BLaER1 (cell line): ENCODE measurements around the gene CD300H.

Experiments used
- H3K27ac ChIP-seq: shearing (Covaris generic); formaldehyde crosslinking; 2 replicates; pipeline ENCODE4 v1.8.1; 2022
- H3K27me3 ChIP-seq: shearing (Covaris generic); formaldehyde crosslinking; 2 replicates; pipeline ENCODE4 v1.8.1; 2022
- H3K36me3 ChIP-seq: shearing (Covaris generic); formaldehyde crosslinking; 2 replicates; pipeline ENCODE4 v1.8.1; 2022
- H3K4me1 ChIP-seq: shearing (Covaris generic); formaldehyde crosslinking; 2 replicates; pipeline ENCODE4 v1.8.1; 2022
- H3K4me2 ChIP-seq: shearing (Covaris generic); formaldehyde crosslinking; 2 replicates; pipeline ENCODE4 v1.8.1; 2022
- H3K4me3 ChIP-seq: shearing (Covaris generic); formaldehyde crosslinking; 2 replicates; pipeline ENCODE4 v1.8.1; 2022
- H3K9ac ChIP-seq: shearing (Covaris generic); formaldehyde crosslinking; 2 replicates; pipeline ENCODE4 v1.8.1; 2022
- H3K9me3 ChIP-seq: shearing (Covaris generic); formaldehyde crosslinking; 2 replicates; pipeline ENCODE4 v1.8.1; 2022
- H4K20me1 ChIP-seq: shearing (Covaris generic); formaldehyde crosslinking; 2 replicates; pipeline ENCODE4 v1.8.1; 2022
- Cebpa-rat ChIP-seq: shearing (Covaris generic); IDR thresholded peaks from 2 replicates; pipeline ENCODE4 v1.8.1; 2022

Gene CD300H

DNA sequence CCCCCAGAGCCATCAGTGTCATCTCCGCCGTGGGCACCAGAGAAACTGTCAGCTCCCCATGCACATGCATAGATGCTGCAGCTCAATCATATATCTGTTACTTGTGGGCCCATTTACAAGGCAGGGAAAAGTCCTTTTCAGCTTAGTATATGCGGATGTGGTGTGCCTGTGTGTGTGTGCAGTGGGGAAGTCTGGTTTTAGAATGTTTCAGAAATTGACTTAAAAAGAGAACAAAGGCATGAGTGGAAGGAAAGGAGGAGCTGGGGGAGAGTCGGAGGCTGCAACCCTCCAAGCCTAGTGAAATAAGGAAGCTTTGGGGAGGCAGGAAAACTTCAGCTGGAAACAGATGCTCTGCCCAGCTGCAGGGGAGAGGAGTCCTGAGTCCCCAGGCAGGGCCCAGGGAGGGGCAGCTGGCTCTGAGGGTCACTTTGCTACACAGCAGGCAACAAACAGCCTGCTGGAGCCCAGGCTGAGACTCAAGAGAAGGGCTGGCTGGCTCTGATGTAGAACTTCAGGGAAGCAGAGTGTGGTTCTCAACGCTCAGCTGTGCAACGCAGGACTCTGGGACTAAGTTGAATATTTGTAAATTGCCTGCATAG lies 35.8 kb upstream of the CD300H start:
- Histone ChIP-seq H3K4me1 (peaks cover 90% of the 10 kb centered on the region), H3K4me2 (peak overlapping the region; percentile 80), H3K36me3 (no peaks in the 10 kb centered on the region), H3K9me3 (peaks cover 15% of the 10 kb centered on the region), H3K27ac (no peak overlapping the region), H4K20me1 (peaks cover 38% of the 10 kb centered on the region), H3K4me3 (no peak overlapping the region), H3K9ac (no peak overlapping the region), H3K27me3 (peaks cover 44% of the 10 kb centered on the region)
- no peak for TF ChIP-seq Cebpa-rat

DNA sequence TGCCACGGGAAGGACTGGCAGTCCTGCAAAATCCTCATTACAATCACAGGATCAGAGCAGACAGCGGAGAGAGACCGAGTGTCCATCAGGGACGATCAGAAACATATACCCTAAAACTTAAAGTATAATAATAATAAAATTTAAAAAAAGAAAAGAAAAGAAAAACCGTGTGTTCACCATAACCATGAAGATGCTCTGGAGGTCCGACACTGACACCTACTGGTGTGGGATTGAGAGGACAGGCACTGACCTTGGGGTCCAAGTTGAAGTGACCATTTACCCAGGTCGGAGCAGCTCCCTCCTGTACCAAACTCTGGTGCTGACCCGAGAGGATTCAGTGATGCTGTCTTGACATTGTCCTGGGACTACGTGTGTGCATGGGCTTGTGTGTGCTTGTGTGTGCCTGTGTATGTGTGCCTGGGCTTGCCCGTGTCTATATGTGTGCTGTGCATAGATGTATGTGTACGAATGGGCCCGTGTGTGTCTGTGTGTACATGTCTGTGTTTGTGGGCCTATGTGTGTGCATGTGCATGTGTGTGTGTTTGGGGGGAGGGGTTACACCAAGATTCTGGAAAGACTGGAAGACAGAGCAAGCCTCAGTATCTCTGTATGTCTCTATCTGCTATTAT lies 34.7 kb upstream of the CD300H start:
- peaks cover 7% of the 10 kb centered on the region; the same call in 1 of the 2 replicates for H3K9me3 ChIP-seq
- H3K4me1 ChIP-seq, result peaks cover 84% of the 10 kb centered on the region
- H3K4me3 ChIP-seq, result no peak overlapping the region
- H4K20me1 ChIP-seq, result peaks cover 38% of the 10 kb centered on the region
- H3K27ac ChIP-seq, result no peak overlapping the region
- TF ChIP-seq Cebpa-rat, result no peak
- H3K9ac ChIP-seq, result no peak overlapping the region
- H3K36me3 ChIP-seq, result no peaks in the 10 kb centered on the region
- peaks cover 38% of the 10 kb centered on the region for H3K27me3 ChIP-seq
- H3K4me2 ChIP-seq, result peak overlapping the region; percentile 80

DNA sequence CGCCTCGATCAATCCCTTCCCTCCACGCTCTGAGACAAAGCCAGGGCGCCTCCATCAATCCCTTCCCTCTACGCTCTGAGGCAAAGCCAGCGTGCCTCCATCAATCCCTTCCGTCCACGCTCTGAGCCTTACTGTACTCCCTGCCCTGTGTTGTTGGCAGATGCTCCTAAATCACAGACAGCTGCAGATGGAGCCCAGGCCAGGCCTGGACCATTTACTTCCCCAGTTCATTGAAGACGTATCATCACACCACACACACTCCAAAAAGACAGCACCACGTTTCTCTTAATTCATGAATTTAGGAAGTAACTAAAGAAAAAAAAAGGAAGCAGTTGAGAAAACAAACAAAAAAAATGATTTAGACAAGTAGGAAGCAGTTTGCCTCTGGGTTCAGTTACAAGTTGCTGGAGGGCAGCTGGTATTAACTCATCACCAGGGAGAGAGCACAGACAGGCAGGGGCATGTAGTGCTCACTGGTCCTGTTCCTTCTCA lies 32.2 kb upstream of the CD300H start:
- peaks cover 59% of the 10 kb centered on the region for H3K4me1 ChIP-seq
- peak overlapping the region; percentile 67 for H3K4me2 ChIP-seq
- H3K9me3 ChIP-seq, result no peaks in the 10 kb centered on the region
- H3K9ac ChIP-seq, result no peak overlapping the region
- no peak overlapping the region for H3K4me3 ChIP-seq
- no peaks in the 10 kb centered on the region for H3K36me3 ChIP-seq
- H3K27ac ChIP-seq, result no peak overlapping the region; the same call in 1 of the 2 replicates
- no peak for TF ChIP-seq Cebpa-rat
- H4K20me1 ChIP-seq, result peaks cover 31% of the 10 kb centered on the region
- H3K27me3 ChIP-seq, result peaks cover 14% of the 10 kb centered on the region; the same call in 1 of the 2 replicates

DNA sequence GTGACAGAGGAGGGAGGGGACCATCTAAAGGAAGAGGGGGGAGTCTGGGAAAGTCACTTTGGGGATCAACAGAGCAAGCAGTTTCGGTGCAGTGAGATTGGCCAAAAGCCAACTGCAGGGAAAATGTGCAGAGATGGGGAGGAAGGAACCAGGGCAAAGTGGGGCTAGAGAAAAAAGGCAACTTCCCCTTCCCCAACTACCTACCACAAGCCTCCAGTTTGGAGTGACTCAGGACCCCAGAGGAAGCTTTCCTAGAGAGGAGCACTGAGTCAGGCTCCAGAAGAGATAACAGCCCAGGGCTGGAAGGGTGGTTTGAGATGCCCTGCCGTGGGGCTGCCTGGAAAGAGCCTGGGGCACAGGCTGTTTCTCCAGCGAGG lies 31.7 kb upstream of the CD300H start:
- H3K27me3 ChIP-seq, result peaks cover 14% of the 10 kb centered on the region; the same call in 1 of the 2 replicates
- no peak for TF ChIP-seq Cebpa-rat

DNA sequence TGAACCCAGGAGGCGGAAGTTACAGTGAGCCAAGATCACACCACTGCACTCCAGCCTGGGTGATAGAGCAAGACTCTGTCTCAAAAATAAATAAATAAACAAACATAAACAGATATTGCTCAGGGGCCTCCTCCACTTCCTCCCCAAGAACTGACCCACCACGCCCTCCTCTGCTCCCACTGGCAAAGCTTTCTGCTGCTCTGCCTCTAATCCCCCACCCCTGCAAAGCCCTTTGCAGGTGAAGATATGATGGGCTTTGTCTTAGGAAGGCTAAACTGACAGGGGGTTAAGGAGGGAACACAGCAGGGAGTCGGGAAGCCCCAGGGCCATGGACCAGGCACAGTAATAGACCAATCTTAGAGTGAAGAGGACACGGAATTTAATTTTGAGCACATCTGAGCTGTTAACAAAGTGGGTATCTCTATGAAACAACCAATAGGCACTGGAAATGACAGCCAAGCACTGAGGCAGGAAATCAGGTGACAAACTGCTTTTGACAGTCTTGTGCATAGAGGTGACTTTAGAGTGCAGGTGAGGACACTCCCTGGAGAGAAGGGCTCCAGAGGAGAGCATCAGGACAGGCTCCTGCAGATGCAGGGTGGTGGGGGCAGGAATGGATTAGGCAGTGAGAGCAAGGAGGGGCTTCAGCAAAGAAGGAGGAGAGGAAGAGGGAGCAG lies 31.2 kb upstream of the CD300H start:
- H3K4me3 ChIP-seq, result no peak overlapping the region
- no peak for TF ChIP-seq Cebpa-rat
- H3K36me3 ChIP-seq, result no peaks in the 10 kb centered on the region
- H4K20me1 ChIP-seq, result peaks cover 20% of the 10 kb centered on the region
- no peak overlapping the region for H3K27ac ChIP-seq
- peaks cover 14% of the 10 kb centered on the region; the same call in 1 of the 2 replicates for H3K27me3 ChIP-seq
- peaks cover 49% of the 10 kb centered on the region for H3K4me1 ChIP-seq
- H3K9me3 ChIP-seq, result no peaks in the 10 kb centered on the region
- peak overlapping the region; percentile 67 for H3K4me2 ChIP-seq
- no peak overlapping the region for H3K9ac ChIP-seq

More for the DNA sequence above, 31.7 kb upstream of the CD300H start:
- Histone ChIP-seq H3K36me3 (no peaks in the 10 kb centered on the region), H3K27ac (no peak overlapping the region; the same call in 1 of the 2 replicates), H4K20me1 (peaks cover 26% of the 10 kb centered on the region), H3K4me3 (no peak overlapping the region), H3K9ac (no peak overlapping the region), H3K4me2 (peak overlapping the region; percentile 67), H3K9me3 (no peaks in the 10 kb centered on the region), H3K4me1 (peaks cover 54% of the 10 kb centered on the region)

DNA sequence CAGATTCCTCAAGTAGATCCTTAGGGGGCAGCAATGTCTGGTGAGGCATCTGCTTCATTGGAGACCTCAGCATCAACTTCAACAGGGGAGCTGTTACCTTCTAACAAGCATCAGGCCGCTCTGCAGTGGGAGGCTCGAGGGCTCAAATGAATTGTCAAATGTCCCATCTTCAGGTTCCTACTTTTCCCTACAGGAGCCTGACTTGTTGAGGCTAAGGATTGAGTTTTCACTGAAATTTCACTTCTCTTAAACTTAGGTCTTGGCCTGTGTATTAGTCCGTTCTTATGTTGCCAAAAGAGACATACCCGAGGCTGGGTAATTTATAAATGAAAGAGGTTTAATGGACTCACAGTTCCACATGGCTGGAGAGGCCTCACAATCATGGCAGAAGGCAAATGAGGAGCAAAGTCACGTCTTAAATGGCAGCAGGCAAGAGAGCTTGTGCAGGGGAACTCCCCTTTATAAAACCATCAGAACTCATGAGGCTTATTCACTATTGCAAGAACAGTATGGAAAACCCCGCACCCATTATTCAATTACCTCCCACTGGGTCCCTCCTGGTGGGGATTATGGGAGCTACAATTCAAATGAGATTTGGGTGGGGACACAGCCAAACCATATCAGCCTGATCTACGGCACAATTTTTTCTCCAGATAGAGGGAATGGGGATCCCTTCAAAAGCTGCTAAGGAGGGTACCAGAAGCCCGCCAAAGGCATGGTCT lies 29.9 kb upstream of the CD300H start:
- Histone ChIP-seq H3K4me3 (no peak overlapping the region), H3K27me3 (peaks cover 2% of the 10 kb centered on the region; the same call in 1 of the 2 replicates), H3K36me3 (no peaks in the 10 kb centered on the region), H3K4me1 (peaks cover 42% of the 10 kb centered on the region), H3K9me3 (no peaks in the 10 kb centered on the region), H4K20me1 (peaks cover 8% of the 10 kb centered on the region; the same call in 1 of the 2 replicates), H3K27ac (no peak overlapping the region), H3K4me2 (no peak overlapping the region), H3K9ac (no peak overlapping the region)
- TF ChIP-seq Cebpa-rat, result no peak

DNA sequence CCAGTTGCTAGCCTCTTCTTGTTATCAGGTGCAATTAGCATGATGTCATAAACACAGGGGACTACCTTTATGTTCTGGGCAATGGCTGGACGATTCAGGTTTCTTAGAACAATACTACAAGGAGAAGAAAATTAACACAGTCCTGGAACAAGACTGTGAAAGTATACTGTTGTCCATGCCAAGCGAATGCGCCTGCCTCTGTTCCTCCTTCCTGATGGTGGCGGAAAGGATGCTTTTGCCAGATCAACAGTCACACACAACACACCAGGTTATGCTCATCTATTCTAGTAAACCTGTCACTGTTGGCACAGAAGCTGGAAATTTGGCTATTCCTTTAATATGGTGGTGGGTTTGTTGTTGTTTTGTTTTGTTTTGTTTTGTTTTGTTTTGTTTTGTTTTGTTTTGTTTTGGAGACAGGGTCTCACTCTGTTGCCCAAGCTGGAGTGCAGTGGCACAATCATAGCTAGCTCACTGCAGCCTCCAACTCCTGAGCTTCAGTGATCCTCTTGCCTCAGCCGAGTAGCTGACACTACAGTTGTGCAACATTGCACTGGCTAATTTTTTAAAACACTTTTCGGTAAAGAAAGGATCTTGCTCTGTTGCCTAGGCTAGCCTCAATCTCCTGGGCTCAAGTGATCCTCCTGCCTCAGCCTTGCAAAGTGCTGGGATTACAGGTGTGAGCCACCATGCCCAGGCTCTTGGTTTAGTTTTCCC lies 27.9 kb upstream of the CD300H start:
- no peaks in the 10 kb centered on the region for H3K36me3 ChIP-seq
- no peaks in the 10 kb centered on the region for H3K27me3 ChIP-seq

DNA sequence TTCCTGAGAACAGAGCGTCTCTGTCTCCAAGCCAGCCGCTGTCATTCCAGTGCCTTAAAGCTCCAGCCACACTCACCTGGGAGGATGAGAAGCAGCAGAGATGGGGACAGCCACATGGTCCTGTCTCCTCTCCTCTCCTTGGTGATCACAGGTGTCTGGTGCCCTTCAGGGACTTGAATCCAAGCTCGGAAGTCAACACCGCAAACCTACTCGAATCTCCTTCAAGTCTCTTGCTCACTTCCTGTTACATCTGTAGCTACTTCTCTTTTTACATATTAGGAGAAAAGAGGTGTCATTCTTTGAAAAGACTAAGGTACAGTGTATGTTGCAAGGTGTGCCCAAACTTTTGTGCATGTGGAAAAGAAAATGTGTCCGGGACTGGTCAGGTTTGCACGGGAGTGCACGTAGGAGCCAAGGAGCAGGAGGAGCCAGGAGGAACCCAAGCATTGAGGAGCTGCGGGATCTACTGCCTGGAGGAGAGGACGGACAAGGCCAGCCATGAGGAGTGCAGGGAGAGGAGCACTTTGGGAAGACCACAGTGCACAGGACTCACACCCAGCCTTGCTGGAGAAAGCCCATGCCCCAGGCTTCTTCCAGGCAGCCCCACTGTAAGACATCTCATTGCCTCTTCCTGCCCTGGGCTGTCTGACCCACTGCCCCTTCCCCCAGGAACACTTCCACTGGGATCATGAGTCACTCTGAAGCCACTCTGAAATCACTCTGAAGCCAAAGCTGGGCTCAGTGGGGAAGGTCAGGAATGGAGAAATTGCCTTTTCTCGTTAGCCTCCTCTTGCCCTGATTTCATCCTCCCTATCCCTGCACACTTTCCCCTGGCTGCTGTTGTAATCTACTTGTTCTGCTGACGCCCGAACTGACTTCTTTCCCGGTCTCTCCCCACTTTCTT lies 25.0 kb upstream of the CD300H start, which contains the start of gene CD300LD:
Gene CD300LD, minus strand, starts transcription at position 197 of the 904 bp plus-strand sequence. Its CDS starts 81 bp downstream, at position 116.
- TF ChIP-seq Cebpa-rat, result no peak
- Histone ChIP-seq H3K36me3 (no peaks in the 10 kb centered on the region), H4K20me1 (no peaks in the 10 kb centered on the region), H3K27ac (no peak within 1 kb of the TSS), H3K9me3 (no peaks in the 10 kb centered on the region), H3K4me3 (no peak within 1 kb of the TSS), H3K4me2 (peak within 1 kb of the TSS; percentile 29; the same call in 1 of the 2 replicates), H3K9ac (no peak within 1 kb of the TSS), H3K4me1 (peaks cover 11% of the 10 kb centered on the region; the same call in 1 of the 2 replicates), H3K27me3 (no peaks in the 10 kb centered on the region)

More for the DNA sequence above, 27.9 kb upstream of the CD300H start:
- no peak overlapping the region for H3K9ac ChIP-seq
- no peak for TF ChIP-seq Cebpa-rat
- peaks cover 33% of the 10 kb centered on the region for H3K4me1 ChIP-seq
- no peaks in the 10 kb centered on the region for H3K9me3 ChIP-seq
- no peak overlapping the region for H3K4me3 ChIP-seq
- peaks cover 8% of the 10 kb centered on the region; the same call in 1 of the 2 replicates for H4K20me1 ChIP-seq
- H3K4me2 ChIP-seq, result no peak overlapping the region
- H3K27ac ChIP-seq, result no peak overlapping the region
